Effector CD4-positive, alpha-beta T cell (primary cell): Measurements from ENCODE around the gene BMPR2.
A peak's percentile ranks its signal among the peaks of the same experiment; 100 is the strongest.
"Not testable (repeated sequence)": the region's sequence is repeated elsewhere in the genome, so short reads cannot be mapped to it uniquely, and the experiment has no call there.

Source experiments
- DNase-seq: peaks from one replicate; pipeline ENCODE4 v3.0.0-alpha.2; 2020
- total RNA-seq: gene quantifications from one replicate; lab custom pipeline; 2026; lab: John Stamatoyannopoulos, UW

BMPR2 gene
- total RNA-seq: 29.5 reads per million, percentile 56 among the genes with 10 or more reads in this experiment

GRCh38 chr2:202375609-202376408, at the start of gene BMPR2:
BMPR2 (plus strand) TSS chr2:202376327; CDS start chr2:202377475, 1,148 bp downstream.
- DNase-seq: peak; percentile 74

GRCh38 chr2:202327858-202328257, 48.3 kb upstream of the BMPR2 start:
- no peak for DNase-seq

GRCh38 chr2:202335791-202336467, 40.2 kb upstream of the BMPR2 start:
- DNase-seq: no peak

GRCh38 chr2:202337151-202337550, 39.0 kb upstream of the BMPR2 start:
- no peak for DNase-seq

GRCh38 chr2:202337706-202338346, 38.3 kb upstream of the BMPR2 start:
- DNase-seq: no peak

GRCh38 chr2:202339071-202339870, 36.9 kb upstream of the BMPR2 start:
- DNase-seq: no peak

GRCh38 chr2:202344178-202344577, 31.9 kb upstream of the BMPR2 start:
- DNase-seq: no peak

- no peak for DNase-seq
Observed at GRCh38 chr2:202346180-202346579, 29.9 kb upstream of the BMPR2 start.

- no peak for DNase-seq
Observed at GRCh38 chr2:202353430-202353829, 22.7 kb upstream of the BMPR2 start.

GRCh38 chr2:202355993-202356505, 20.1 kb upstream of the BMPR2 start:
- DNase-seq: no peak

- not testable (repeated sequence) for DNase-seq
Observed at GRCh38 chr2:202358924-202359323, 17.2 kb upstream of the BMPR2 start.

- DNase-seq: no peak
Observed at GRCh38 chr2:202360646-202361045, 15.5 kb upstream of the BMPR2 start.

- no peak for DNase-seq
Observed at GRCh38 chr2:202361108-202361507, 15.0 kb upstream of the BMPR2 start.

GRCh38 chr2:202373490-202373889, 2.6 kb upstream of the BMPR2 start:
- DNase-seq: no peak

- not testable (repeated sequence) for DNase-seq
Observed at GRCh38 chr2:202374383-202374782, 1.7 kb upstream of the BMPR2 start.

- DNase-seq: peak; percentile 24
Observed at GRCh38 chr2:202375033-202375608, 1.0 kb upstream of the BMPR2 start.

GRCh38 chr2:202376460-202377206, 506 bp downstream of the BMPR2 start:
- DNase-seq: peak; percentile 30

- peak; percentile 11 for DNase-seq
Observed at GRCh38 chr2:202377207-202377761, 1.2 kb downstream of the BMPR2 start.

GRCh38 chr2:202378001-202378400, 1.9 kb downstream of the BMPR2 start:
- no peak for DNase-seq

GRCh38 chr2:202378662-202379358, 2.7 kb downstream of the BMPR2 start:
- no peak for DNase-seq
